SH-SY5Y (cell line): ENCODE measurements around the gene SELENOM.

Experiments
- GATA2 ChIP-seq: IDR thresholded peaks from 2 replicates; pipeline ENCODE4 v1.6.1; 2011; ENCODE audit warnings: mild to moderate bottlenecking, low read depth, low read length
- GATA3 ChIP-seq: IDR thresholded peaks from 2 replicates; pipeline ENCODE4 v1.6.1; 2011; ENCODE audit warnings: low read depth, mild to moderate bottlenecking, low read length, moderate library complexity

DNA sequence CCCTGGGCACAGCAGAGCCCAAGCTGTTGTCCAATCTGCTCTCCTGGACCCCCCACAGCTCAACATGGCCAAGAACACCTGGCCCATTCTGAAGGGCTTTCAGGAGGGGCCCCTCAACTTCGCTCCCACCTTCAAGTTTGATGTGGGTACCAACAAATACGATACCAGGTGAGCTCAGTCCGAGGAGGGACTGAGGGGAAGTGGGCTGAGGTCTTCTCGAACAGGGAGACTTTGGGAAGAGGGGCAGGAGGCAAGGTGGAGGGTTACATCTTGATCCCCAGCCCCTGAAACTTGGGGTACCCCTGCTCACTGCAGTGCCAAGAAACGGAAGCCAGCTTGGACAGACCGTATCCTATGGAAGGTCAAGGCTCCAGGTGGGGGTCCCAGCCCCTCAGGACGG is 20.8 kb upstream of the SELENOM start:
- TF ChIP-seq GATA3 (no peak), GATA2 (no peak)
